LoVo (cell line): ENCODE measurements around the gene DPP7.
"Not testable (repeated sequence)": the region's sequence is repeated elsewhere in the genome, so short reads cannot be mapped to it uniquely, and the experiment has no call there.

Experiments used
- DNase-seq: peaks from one replicate; pipeline ENCODE4 v3.0.0-alpha.2; 2016; ENCODE audit warnings: low spot score

DPP7 gene

GRCh38 chr9:137128862-137129455 lies 14.4 kb upstream of the DPP7 start:
- no peak for DNase-seq

DNA sequence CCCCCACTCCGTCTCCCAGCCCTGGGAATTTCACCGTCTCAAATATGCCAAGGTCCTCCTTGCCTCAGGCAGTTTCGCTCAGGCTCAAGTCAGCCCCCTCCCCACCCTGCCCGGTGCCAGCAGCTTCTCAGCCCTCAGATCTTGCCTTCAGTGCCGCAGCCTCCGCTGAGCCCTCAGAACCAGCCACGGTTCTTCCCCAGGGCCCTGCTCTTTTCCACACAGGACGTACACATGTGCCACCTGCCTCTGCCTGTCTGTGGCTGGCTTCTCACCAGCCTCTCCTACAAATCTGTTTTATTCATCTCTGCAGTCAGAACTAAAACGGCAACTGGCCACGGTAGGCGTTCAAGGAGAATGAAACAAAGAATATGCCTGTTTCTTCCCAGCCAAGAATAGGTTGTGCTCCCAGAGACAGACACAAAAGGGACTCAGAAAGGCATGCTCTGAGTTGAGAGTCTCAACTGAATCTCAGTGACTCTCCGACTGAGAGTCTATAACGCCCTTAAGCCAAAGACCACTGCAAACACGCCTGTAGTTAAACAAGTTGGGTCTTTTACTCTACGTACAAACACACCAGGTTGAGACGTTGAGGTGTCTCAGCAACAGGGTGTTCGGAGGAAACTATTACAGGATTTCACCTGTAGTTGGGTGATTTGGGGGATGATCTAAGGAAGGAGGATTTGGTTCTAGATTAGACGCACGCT lies 13.8 kb upstream of the DPP7 start:
- no peak for DNase-seq

- DNase-seq, result no peak
Measured at GRCh38 chr9:137127301-137128157, 13.0 kb upstream of the DPP7 start.

GRCh38 chr9:137126786-137127185 lies 12.3 kb upstream of the DPP7 start:
- no peak for DNase-seq

GRCh38 chr9:137123952-137124462 lies 9.5 kb upstream of the DPP7 start:
- DNase-seq, result not testable (repeated sequence)

DNA sequence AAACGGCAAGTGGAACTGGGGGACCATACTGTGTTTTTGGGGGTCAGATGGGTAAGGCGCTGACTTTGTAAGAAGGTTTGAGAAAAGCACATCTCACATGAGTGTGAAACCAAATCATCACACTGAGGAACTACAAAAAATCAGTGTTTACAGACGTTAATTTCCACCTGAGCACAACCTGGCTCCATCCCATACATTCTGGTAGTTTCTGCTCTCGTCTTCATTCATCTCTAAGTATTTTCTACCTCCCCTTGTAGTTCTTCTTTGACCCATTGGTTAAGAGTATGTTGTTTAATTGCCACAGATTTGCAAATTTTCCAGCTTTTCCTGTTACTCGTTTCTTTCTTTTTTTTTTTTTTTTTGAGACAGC lies 8.9 kb upstream of the DPP7 start:
- no peak for DNase-seq

GRCh38 chr9:137122796-137123467 lies 8.4 kb upstream of the DPP7 start:
- not testable (repeated sequence) for DNase-seq

DNA sequence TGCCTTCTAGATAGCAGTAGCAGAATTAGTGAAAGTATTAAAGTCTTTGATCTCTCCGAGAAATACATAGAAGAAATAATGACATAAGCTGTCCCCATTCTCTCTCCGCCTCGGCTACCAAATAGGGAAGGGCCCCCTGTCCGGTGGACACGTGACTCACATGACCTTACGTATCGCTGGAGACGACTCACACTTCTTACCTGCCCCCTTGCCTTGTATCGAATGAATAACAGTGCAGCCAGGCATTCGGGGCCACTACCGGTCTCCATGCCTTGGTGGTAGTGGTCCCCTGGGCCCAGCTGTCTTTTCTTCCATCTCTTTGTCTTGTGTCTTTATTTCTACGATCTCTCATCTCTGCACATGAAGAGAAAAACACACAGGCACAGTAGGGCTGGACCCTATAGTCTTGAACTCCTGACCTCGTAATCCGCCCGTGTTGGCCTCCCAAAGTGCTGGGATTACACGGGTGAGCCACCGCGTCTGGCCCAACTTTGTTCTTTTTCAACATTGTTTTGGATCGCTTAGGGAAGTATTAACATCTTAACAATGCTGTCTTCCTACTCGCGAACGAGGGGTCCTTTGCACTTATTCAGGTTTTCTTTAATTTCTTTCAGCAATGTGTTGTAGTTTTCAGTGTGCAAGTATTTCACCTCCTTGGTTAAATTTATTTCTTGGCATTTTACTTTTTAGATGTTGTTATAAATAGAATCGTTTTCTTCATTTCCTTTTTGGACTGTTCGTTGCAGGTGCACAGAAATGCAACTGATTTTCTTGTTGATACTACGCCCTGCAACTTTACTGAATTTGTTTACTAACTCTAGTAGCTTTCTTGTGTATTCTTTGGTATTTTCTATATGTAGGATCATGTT lies 7.6 kb upstream of the DPP7 start:
- not testable (repeated sequence) for DNase-seq

DNA sequence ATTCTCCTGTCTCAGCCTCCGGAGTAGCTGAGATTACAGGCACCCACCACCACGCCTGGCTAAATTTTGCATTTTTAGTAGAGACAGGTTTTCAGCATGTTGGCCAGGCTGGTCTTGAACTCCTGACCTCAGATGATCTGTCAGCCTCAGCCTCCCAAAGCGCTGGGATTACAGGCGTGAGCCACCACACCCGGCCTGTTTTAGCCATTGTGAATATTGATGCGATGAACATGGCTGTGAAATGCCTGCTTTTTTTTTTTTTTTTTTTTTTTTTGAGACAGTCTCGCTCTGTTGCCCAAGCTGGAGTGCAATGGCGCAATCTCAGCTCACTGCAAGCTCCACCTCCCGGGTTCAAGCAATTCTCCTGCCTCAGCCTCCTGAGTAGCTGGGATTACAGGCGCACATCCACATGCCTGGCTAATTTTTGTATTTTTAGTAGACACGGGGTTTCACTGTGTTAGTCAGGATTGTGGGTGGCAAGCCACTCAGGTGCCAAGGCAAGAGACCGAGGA lies 3.6 kb upstream of the DPP7 start:
- not testable (repeated sequence) for DNase-seq

DNA sequence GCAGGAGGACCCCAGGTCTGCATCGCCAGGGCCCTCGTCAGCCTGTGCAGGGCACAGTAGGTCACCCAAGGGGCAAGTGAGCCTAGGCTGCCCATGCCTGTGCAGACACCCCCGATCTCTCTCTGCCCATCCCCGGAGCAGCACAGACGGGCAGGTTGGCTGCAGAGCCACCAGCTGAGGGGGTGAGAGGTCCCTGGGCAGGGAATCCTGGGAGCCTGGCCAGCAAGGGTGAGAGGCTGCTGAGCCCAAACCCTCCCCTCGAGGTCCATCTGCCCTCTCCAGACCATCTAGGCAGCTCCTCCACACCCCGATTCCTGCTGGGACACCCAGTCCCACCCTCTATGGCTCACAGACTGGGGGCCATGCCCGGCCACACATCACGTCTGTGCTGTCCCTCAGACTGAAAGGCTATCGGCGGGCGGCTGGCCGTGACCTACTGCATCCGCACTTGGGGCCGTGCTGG lies 2.8 kb upstream of the DPP7 start:
- DNase-seq, result no peak

- DNase-seq, result no peak
Measured at GRCh38 chr9:137116728-137117127, 2.2 kb upstream of the DPP7 start.

DNA sequence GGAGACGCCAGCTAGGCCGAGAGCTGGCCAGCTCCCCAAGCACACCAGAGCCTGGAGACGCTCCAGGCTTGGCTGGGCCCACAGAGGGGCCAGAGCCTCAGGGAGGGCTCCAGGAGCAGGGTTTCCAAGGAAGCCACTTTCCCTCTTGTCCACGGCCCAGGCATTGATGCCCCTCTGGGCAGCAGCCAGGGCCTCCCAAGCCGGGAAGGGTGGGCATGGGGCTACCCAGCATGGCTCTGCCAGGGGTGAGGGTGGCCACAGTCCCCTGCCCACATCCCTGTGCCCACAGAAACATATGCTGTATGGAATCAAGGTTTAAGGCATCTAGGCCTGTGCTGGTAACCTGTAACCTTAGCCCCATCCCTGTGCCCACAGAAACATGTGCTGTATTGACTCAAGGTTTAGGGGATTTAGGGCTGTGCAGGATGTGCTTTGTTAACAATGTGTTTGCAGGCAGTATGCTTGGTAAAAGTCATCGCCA lies 1.5 kb upstream of the DPP7 start:
- DNase-seq, result no peak

DNA sequence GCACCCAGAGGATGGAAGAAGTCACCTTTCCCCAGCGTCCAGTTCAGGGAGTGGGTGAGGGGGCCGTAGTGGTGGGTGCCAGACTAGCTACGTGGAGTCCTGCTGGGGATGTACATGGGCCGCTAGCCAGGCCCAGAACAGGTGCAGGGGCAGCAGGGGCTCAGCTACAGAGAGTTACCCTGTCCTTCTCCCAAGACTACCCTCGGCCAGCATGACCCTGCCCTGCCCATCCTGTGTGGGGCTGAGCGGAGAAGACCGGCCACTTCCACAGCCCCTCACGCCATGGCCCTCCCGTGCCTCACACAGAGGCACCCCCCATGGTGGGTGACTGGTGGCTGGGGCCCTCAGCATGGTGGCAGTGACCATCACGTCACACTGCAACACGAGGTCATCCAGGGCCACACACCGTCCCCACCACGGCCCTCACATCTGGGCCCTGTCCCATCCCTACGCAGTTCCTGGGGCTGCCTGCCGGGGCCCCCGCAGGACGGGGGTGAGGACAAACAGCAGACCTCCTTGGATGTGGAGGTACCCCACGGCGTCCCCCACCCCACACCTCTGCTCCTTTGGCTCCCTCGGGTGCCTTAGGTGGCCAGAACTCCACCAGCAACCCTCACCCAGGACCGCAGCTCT lies 977 bp upstream of the DPP7 start:
- no peak for DNase-seq

GRCh38 chr9:137114220-137114612 lies 317 bp downstream of the DPP7 start:
- no peak for DNase-seq

DNA sequence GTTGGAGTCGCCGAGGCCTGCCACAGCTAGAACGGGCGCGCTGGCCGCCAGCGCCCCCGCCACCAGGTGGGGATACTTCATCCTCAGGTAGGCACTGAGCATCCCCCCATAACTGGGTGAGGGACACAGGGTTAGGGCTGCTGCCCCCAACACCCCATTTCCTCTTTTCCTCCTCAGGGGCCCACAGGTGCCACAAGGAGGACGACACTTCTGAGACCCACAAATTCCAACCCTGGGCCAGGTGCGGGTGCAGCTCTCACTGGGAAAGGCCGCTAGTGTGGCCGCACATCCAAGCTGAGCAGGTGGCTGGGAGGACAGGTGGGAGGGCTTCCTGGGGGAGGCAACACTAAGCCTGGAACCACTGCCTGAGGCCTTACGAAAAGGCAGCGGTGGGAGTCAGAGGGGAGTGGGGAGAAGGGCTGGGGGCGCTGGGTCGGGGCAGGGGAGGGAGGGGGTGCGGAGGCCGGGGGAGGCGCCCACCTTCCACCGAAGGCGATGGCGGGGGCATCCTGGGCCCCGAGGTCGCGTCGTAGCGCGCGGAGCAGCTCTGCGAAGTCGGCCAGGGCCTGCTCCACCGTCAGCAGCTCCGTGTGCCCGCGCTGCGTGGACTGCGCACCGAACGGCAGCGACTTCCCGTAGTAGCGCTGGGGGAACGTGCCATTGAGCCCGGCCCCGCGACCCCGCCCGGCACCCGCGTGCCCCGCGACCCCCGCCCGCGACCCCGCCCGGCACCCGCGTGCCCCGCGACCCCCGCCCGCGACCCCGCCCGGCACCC lies 961 bp downstream of the DPP7 start:
- no peak for DNase-seq

GRCh38 chr9:137112564-137113384 lies 1.8 kb downstream of the DPP7 start:
- DNase-seq, result no peak

- no peak for DNase-seq
Measured at GRCh38 chr9:137111788-137112563, 2.6 kb downstream of the DPP7 start.
